Activated CD4-positive, alpha-beta T cell treated with anti-CD3 and anti-CD28 coated beads for 4 hours (primary cell): ENCODE measurements around the gene CTBP2.
"Not testable (repeated sequence)": the region's sequence is repeated elsewhere in the genome, so short reads cannot be mapped to it uniquely, and the experiment has no call there.

Experiments used
- DNase-seq, 2 donors: peaks; one replicate each; pipeline ENCODE4 v3.0.0-alpha.2; 2020

The CTBP2 gene

DNA sequence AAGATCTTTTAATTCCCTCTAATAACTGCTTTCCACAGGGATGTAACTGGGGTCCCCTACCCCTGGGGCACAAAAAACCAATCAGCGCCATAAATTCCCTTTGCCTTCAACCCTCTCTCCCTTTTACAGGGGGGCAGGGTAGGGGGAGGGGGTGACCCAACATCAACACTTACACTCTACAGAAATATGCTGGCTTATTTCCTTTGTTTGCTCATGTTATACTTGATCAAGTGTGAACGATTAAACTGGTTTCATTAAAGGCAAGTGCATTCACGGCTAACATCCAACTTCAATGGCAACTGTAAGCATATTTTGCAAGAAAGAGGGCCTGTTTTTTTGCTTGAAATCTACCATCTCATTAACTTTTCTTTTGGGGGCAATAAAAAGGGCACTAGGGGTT lies 2.9 kb downstream of the CTBP2 start:
- no peak for DNase-seq

DNA sequence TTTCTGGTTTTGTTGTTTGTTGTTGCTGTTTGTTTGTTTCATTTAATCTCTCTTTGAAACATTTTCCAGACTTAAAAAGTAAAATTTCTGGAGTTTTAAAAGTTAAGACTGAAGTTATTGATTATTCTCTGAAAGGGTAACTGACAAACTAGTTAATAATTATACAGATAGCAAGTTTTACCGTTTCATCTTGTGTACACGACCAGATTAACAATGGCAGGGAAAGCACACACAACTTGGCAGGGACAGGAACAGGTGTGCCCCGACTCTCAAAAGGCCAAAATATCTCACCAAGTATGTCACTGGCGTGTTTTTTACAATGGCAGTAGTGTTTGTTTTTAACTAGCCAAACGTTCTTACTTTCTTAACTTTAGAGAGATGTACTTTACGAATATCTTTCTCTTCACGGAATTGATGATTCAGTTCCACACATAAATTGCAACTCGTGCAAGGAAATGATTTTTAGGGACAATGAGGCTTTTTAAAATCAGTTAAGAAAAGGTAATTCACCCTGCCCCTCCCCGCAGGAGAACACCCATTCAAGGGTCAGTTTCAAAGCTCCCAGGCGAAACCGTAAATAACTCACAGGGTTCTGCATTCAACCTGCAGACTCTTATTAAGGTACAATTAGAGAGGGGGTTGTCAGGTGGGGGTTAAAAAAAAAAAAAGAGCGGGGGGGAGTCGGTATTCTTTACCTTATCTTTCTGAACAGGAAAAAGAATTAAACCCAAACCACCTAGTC lies 3.5 kb downstream of the CTBP2 start:
- no peak for DNase-seq

DNA sequence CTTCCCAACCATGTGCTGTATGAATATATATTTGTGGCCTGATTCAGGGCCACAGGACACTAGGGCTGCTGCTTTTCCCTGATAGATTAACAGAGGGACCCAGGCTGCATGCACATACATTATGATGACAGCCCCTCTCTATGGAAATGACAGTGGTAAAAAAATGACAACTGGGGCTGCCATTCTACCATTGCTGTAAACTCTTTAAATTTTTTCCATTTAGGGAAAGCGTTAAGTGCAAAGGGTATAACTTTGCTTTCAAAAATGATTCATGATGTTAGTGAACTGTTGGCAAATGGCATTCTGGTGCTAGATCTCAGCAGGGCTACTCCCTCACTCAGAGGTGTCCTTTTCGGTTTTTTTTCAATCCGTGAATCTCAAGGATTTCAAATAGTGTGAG lies 4.2 kb downstream of the CTBP2 start:
- DNase-seq: no peak

DNA sequence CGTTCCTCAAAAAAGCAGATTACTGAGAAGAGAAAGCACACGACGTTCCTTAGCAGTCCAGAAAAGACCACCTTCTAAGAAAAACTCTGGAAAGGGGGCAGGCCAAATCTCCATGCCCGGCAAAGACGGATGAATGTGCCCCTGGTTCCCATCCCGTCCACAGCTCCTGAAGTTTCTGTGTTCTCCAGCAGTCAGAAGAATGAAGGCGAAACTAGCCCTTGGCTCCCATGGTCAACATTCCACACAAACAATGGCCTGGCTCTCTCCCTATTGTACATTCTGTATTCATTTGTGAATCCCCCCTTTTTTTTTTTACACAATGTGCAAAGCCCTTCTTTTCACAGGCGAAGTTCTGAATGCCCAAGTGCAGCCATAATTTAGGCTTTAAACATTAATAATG lies 5.3 kb downstream of the CTBP2 start:
- no peak for DNase-seq

DNA sequence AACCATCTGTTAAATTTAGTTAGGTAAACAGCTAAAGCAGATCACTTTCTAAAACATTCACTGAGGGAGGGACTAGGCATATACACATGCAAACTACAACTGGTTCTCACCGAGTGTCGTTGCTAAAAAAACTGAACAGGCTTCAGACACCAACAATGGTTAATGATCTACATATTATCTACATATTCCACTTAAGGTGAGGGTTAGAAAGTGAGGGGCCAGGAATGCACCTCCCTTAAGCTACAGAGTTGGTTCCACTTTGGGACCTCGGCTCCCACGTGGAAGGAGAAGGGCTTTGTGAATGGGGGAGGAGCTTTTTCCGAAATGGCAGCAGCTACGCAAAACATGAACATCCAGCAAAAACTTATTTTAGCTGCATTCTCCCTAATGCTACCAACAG lies 5.8 kb downstream of the CTBP2 start:
- DNase-seq: no peak

DNA sequence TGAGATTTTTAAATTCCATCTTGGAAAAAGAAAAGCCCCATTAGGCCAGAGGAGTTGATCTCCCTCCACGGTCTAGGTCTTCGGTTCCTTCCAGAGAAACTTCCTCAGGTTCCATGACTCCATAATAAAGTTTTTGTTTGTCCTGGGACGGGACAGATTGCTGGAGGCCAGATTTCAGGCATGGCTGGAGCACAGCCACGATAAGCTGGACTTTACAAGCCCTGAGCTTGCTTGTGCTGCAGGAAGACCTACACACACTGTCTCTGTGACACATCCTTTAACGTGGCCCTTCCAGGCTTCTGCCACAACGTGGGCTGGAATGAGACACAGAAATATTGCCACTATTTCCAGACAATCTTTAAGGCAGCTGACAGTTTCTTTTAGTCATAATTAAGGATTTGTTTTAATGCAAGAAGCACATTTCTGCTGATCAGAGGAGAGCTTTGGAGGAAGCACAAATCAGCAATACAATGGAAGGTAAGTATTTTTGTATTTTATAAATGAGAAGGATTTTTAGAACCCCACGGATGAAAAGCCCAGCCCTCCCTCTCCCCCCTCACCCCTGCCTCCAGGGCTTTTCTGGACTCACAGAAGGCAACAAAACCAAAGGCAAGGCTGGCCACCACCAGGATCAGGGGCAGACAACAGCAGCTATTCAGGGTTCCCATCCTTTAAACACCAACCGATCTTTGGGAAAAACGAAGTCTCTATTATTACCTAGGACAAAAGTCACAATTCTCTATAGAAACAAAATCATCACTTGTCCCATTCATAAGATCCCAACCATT lies 6.5 kb downstream of the CTBP2 start:
- DNase-seq: no peak

DNA sequence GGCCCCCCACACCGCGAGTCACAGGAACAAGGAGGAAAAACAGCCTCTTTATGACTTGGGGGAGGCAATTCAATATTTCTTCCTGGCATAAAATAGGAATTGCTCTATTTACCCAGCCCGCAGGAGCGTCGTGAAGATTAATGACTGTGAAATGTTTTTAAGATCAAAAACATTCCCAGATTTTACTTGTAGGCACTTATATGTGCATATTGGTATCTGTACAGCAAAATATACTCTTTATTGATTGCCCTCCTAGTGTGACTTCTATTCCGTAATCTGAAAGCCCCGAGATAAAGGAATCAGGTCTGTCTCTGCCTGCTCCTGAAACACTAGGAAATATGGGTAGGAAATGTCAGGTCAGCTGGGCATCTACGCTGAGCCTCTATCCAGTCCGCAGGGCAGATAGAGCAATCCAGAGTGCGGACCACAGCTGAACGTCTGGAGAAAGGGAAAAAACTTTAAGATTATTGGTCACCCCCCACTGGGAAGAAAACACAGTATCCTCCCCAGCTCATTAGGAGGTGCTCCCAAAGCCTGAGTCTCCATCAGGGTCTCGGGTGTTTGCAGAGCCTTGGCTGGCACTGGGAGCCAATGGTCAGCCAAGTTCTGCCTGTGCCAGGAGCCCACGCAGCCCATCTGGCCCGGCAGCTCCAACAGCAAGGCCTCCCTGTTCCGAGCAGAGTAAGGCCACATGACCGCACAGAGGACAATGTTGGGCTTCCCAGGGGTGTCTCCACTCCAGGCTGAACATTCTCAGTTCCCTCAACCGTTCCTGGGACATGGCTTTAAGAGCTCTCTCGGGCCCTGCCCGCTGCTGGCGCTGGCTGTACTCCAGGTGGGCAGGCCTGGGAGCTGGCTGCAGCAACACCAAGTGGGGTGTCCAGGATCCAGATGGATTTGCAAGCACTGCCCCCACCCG lies 7.7 kb downstream of the CTBP2 start:
- DNase-seq: no peak

DNA sequence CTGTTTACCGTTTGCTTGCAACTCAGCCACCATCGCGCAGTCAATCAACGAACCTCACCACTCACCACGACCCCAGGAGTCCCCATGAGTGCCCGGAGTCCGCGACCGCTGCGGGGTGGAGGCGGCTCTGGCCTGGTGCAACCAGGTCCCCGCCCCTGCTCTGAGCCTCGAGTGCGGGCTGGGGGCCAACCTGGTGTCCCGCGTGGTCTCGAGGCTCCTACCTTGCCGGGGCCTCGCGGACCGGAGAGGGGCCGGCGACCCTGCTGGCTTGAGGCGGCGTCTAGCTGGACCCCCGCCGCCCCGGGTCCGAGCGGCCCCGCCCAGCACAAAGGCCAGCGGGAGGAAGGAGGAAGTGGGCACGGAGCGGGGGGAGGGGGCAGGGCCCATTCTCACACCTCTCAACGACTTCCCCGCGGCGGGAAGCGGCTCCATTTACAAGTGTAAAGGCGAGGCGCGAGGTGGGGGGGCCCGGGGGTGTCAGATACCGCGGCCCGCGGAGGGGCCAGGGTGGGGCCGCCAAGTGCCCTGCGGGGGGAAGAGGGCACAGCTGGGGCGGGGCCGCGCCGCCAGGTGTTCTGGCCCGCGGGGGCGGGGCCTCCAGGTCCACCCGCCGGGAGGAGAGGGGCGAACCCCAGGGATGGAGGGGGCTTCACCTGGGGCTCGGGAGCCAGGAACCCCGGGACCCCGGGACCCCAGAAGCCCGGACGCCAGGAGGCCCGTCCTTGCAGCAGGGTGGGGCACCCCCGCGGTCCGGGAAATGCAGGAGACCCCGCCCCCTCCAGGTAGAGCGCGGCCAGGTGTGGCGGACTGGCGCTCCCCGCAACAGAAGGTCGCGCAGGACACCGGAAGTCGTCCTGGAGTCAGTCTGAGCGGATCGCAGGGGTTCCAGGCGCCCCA lies 8.6 kb downstream of the CTBP2 start:
- DNase-seq: no peak

DNA sequence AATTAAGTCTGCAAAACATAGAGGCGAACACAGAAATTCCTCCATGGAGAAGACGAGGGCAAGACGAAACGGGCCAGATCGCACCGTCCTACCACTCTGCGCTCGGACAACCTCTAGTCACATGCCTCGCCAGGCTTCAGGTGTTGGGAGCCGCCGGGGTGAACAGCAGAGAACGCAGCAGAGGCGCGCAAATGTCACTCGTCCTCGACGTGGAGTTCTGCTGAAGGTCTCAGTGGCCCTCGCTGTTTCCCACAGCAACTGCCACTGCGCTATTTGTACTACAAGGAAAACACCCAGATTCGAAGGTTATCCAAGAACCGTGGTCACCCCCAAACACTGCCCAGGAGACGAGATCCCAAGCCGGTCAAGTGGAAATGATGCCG lies 9.2 kb downstream of the CTBP2 start:
- DNase-seq: no peak

DNA sequence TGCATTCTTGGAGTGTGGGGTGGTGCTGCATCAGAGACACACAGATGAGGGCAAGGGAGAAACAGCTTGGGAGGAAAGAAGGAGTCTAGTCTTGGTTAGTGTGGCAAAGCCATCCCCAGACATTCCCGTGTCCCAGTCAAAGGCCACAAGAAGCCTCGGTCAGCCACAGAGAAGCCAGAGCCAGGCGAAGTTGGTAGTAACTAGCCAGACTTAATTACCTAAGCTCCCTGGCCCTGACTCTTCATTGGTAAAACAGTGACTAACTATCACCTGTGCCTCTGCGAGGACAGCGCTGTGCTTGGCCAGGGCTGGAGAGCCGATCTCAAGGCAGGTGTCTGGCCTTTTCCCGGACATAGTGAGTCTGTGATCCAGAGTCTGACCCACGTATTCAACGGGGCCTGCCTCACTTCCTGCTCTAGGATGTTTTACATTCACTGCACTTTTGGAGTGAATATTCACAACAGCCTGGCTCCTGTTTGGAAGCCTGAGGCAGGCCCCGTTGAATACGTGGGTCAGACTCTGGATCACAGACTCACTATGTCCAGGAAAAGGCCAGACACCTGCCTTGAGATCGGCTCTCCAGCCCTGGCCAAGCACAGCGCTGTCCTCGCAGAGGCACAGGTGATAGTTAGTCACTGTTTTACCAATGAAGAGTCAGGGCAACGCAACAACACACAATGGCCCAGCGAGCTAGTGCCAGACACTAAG lies 9.8 kb downstream of the CTBP2 start:
- DNase-seq: not testable (repeated sequence)

DNA sequence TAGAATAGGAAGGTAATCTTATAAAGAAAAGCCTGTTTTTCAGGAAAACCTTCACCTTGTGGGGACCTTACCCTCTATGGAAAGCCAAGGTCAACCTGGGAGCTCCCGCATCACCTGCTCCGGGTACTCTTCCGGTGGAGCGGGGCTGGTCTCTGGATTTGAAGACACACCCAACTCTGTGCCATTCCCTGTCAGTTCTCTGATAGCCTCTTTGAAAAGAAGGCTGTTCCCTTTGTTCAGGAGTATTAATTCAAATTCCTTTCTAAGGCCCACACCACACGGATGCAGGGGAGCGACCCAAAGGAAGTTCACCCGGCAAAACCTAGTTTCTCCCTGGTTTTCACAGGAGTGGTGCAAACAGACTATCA lies 10.7 kb downstream of the CTBP2 start:
- DNase-seq: no peak

DNA sequence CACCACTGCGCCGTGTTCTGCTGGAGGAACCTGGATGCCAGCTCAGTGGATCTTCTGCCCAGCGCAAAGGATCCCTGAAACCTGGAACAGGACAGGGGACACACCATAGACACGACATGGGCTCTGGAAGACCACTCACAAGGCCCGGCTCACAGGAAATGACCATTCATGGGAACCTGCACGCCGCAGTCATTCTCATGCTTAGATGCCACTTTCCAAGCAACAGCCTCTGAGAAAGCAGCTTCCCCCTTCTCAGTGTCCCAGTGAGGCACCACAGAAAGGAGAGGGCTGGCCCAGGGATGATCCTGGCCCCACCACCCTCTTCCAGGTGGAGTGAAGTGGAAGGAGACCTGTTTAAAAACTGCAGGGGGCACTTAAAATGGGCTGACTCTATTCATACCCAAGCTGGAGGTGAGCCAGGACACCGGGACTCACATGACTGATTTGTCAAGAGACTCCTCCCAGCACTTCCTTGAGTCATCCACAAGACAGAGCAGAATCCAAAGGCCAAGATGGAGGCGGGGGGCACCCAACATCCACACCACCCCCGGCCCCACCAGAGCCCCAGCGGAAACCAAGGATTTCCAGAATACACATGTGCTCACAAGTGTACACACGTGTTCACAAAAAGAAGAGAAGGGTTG lies 11.2 kb downstream of the CTBP2 start:
- DNase-seq: no peak

DNA sequence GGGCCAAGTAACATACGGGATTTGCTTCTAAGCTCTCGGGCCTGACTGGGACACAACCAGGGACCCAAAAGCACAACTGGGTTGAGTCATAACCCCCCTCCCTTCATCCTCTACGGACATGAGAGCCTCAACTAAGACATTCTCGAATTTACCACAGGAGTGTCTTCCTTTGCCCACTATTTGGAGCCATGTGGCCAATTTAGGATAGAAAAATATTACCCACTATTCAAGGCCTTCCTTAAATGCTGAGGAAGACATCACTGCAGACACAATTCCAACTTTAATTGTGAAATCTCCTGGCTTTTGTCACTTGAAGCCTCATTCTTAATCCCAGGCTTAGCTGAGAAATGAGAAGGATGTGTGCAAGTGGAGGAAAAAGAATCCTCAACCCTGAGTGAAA lies 11.8 kb downstream of the CTBP2 start:
- DNase-seq: no peak

DNA sequence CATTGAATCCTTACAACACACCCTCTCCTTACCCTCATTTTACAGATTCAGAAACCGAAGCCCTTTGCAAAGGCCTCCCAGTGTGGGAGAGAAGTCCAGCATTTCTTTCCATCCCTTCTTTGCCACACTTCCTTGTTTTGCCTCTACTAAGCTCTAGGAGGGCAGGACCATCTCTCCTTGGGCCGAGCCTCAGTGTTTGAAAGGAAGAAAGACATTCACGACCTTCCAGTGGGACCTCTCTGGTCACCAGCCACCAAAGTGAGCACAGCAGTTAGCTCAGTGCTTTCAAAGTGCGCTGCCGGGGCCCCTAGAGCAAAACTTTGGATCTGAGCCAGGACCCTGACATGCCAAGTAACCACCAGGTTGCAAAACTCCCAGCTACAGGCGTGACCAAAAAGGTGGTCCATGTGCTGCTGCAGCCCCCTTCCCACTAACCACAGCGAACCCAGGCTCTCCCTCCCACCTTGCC lies 12.4 kb downstream of the CTBP2 start:
- no peak for DNase-seq

DNA sequence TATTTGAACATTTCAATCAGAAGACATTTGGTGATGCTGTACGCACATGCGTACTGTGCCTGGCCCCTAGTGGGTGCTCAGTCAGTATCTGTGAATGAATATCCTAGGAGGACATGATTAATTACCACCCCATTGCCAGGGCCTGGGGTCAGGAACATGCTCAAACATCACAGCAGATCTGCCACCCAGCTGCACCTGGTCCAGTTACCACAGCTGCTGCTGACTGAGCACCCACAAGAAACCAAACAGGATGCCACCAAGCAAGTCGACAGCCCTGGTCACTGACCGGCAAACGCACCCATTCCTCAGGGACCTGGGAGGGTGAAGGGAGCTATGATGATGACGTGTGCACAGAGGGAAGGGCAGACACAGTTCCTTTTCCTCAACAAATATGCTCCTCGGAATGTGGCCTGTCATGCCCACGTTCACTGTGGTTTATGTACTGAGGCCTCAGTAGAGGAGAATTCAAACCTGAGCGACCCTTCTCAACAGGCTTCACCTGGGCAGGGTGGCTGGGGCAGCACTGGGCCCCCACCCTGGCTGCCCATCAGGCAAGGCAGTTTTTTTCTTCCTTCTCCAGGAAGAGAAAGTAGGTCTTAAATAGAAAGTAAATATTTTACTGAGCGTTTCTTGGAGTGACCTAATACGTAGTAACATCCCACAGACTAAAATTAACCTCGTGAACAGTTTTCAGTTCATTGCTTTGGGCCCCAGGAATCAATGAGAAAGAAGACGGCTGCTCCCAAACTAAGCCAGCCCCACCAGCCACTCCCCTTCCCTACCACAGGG lies 13.4 kb downstream of the CTBP2 start:
- no peak for DNase-seq

DNA sequence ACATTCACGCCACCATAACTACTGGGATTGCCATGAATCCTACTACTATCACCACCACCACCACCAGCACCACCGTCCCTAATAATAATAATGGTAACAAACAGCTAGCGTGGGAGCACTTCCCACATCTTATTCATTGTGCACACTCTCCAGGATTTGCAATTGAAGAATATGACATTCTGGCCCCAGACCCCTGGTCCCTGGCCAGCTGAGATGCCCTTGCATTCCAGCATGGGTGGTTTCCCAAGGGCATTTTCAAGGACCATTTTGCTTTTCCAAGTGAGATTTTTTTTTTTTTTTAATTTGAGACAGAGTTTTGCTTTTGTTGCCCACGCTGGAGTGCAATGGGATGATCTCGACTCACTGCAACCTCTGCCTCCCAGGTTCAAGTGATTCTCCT lies 14.7 kb downstream of the CTBP2 start:
- DNase-seq: no peak

DNA sequence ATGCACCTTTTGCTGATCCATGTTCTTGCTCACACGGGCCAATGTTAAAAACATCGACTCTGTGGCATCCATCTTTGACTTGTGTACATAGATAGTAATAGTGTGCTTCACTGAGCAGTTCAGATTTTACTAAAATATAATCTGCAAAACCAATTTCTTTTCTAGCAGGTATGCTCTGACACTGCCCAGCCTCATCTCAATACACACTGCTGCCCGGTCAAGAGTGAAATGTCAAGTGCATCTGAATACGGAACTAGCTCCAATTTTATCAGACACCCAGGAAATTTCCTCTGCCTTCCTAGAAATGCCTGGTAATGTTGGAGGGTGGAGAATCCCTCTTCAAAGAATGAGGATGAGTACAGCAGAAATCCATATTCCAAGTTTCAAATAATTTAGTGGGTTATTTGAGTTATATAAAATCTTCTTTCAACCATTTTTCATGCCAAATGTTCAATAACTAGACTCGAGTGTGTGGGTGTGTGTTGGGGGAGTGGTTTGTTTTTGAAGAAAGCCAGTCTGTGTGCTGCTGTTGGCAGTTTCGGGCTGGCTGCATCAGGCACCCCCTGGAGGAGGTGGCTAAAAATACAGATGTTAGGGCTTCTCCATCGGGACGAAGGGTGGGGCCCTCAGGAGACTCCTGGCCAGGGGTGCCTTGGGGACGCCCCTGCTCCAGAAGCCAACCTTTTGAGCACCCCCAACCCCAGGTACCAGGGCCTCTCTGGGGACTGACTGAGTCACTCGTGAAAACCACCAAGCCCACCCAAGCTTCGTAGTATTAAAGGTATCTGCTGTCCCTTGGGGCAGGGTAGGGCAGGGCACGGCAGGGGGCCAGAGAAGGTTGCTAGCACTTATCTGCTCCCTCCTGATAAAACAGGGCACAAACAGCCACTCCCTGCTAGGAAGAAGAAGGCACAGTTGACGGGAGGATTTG lies 15.4 kb downstream of the CTBP2 start:
- DNase-seq: no peak

DNA sequence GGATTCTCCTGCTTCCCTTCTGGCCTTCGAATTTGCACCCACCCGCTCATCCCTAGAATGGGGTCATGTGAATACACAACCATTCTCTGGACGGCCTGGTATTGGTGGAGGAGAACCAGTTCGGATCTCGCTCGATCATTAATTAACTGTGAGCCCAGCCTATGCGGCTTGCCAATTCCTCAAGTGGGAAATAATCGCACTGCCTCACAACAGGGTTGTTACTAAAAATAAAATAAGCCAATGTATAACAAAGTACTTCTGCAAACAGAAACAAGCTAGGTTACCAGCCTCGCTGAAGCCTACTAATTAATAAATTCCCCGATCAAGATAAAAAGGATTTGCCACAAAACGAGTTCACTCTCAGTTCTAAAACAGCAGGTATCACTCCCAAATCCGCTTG lies 16.2 kb downstream of the CTBP2 start:
- DNase-seq: no peak

DNA sequence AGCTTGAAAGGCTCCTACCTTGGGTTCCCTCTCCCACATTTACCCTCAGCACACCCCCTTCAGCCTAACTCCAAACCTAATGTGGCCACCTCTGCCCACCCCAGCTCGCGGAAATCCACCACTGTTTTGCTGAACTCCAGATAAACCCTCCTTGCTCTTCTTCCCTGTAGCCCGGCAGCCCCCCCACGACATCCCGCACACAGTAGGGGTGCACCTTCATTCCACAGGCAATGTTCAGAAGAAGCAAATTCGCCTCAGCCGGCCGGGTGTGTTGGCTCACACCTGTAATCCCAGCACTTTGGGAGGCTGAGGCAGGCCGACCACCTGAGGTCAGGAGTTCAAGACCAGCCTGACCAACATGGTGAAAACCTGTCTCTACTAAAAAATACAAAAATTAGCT lies 17.4 kb downstream of the CTBP2 start:
- DNase-seq: no peak
